DMS153 treated with DMSO at 0.1 percent for 48 hours (cell line): ENCODE data around the gene NFIL3.

Source experiments
- DNase-seq: peaks from one replicate; lab custom pipeline; 2025; ENCODE audit not compliant: unreplicated experiment; lab: John Stamatoyannopoulos, UW

Gene NFIL3

GRCh38 chr9:91422758-91423711 is 597 bp downstream of the NFIL3 start:
- no peak for DNase-seq

- no peak for DNase-seq
Measured at GRCh38 chr9:91421971-91422757, 1.5 kb downstream of the NFIL3 start.

GRCh38 chr9:91421128-91421765 is 2.4 kb downstream of the NFIL3 start:
- no peak for DNase-seq

GRCh38 chr9:91420501-91421127 is 3.0 kb downstream of the NFIL3 start:
- DNase-seq = no peak

- DNase-seq = no peak
Measured at GRCh38 chr9:91419222-91420191, 4.1 kb downstream of the NFIL3 start.

GRCh38 chr9:91418215-91418610 is 5.4 kb downstream of the NFIL3 start:
- no peak for DNase-seq

GRCh38 chr9:91417602-91418214 is 5.9 kb downstream of the NFIL3 start:
- DNase-seq = no peak

GRCh38 chr9:91416096-91416712 is 7.4 kb downstream of the NFIL3 start:
- no peak for DNase-seq

- no peak for DNase-seq
Measured at GRCh38 chr9:91415290-91415689, 8.3 kb downstream of the NFIL3 start.

GRCh38 chr9:91412941-91413340 is 10.7 kb downstream of the NFIL3 start:
- no peak for DNase-seq

GRCh38 chr9:91411096-91411771 is 12.4 kb downstream of the NFIL3 start:
- no peak for DNase-seq

- DNase-seq = no peak
Measured at GRCh38 chr9:91410161-91410560, 13.5 kb downstream of the NFIL3 start.

- no peak for DNase-seq
Measured at GRCh38 chr9:91408475-91408874, 15.2 kb downstream of the NFIL3 start.

- no peak for DNase-seq
Measured at GRCh38 chr9:91407580-91408318, 15.9 kb downstream of the NFIL3 start.

- no peak for DNase-seq
Measured at GRCh38 chr9:91405343-91406077, 18.1 kb downstream of the NFIL3 start.

GRCh38 chr9:91403665-91404543 is 19.7 kb downstream of the NFIL3 start:
- DNase-seq = no peak
